ENCODE data around the gene GABPB2.

The GABPB2 gene

DNA sequence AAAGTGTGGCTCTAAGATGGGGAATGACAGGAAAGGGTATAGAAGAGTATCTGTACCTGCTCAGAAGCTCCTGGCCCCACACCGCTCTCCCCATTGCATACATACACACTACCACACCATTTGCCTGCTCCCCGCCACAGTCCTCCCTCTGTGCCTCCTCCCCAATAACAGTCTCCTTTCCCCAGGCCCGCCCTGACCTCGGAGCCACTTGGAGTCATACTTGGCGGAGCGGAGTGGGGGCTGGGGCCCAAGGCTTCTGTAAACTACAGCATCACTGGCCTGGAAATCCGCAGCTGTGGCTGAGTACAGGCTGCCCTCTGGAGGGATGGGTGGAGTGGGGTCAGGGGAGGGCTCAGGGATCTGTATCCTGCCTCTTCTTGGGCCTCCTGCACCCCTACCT is 67.2 kb downstream of the GABPB2 start:
- Histone ChIP-seq H3K9me3 (ENCODE audit: control insufficient read depth, insufficient read depth, low read depth, low read length) (no peaks in the 10 kb centered on the region), H3K4me1 (ENCODE audit: control insufficient read depth, insufficient read depth, low read length) (no peaks in the 10 kb centered on the region), H3K27ac (ENCODE audit: extremely low read depth, low read depth, low read length) (no peak overlapping the region), H3K4me3 (ENCODE audit: low read depth, low read length) (no peak overlapping the region), H3K36me3 (ENCODE audit: control insufficient read depth in 2 of 2, insufficient read depth in 1 of 2, low read length in 2 of 2) (peaks cover 0 to 70% of the 10 kb centered on the region in 2 experiments; a peak in 1 of 3 replicates)
- CTCF ChIA-PET: interaction anchor here (0.6 kb wide), 2 partner anchors 38 to 418 kb away, joined by 3 to 6 read pairs; no protein-coding TSS in a partner anchor
- no peak for TF ChIP-seq ZSCAN16 (tag by site-specific recombination; IDR thresholded peaks at IDR 0.05)
- TF ChIP-seq, protein P1, sequence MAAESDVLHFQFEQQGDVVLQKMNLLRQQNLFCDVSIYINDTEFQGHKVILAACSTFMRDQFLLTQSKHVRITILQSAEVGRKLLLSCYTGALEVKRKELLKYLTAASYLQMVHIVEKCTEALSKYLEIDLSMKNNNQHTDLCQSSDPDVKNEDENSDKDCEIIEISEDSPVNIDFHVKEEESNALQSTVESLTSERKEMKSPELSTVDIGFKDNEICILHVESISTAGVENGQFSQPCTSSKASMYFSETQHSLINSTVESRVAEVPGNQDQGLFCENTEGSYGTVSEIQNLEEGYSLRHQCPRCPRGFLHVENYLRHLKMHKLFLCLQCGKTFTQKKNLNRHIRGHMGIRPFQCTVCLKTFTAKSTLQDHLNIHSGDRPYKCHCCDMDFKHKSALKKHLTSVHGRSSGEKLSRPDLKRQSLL (tag by site-specific recombination; IDR thresholded peaks at IDR 0.05): no peak
- no peak for TF ChIP-seq KLF10 (tag by site-specific recombination; IDR thresholded peaks at IDR 0.05)
- TF ChIP-seq HOXA7 (CRISPR knock-in tag; IDR thresholded peaks at IDR 0.05; ENCODE audit: borderline replicate concordance): no peak
- POLR2A ChIA-PET: no interaction called here

DNA sequence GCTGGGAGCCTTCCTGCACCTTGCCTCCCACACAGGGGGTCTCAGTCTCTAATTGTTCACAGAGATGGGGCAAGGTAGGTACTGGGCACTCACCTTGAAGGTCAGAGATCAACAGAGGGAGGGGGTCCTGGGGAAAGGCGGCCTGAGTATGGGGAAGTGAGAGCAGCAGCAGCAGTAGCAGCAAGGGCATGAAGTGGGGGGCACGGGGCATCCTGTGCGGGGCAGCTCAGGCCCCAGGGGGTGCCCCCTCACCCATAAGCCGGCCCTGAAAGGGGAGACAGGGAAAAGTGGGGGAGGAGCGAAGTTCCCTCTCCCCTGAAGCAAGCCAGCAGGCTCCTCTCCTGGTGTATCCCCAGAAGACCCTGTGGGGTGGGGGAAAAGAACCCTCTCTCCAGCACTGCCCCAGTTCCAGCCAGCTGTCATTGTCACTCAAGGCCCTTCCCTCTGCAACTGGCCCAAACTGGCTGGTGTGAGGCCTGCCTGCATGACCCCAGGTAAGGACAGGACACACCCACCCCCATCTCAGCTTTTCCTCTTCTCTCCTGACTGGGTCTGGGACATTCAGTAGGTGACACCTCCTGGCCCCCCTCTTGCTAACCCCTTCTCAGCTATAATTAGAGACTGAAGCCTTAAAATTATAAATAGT is 72.0 kb downstream of the GABPB2 start:
- no peak overlapping the region for H3K27ac ChIP-seq (ENCODE audit: extremely low read depth, low read depth, low read length)
- H3K9me3 ChIP-seq (ENCODE audit: control insufficient read depth, insufficient read depth, low read depth, low read length): no peaks in the 10 kb centered on the region
- H3K36me3 ChIP-seq (ENCODE audit: control insufficient read depth in 2 of 2, insufficient read depth in 1 of 2, low read length in 2 of 2): peaks cover 0 to 30% of the 10 kb centered on the region in 2 experiments; a peak in 1 of 3 replicates
- no peak overlapping the region for H3K4me3 ChIP-seq (ENCODE audit: low read depth, low read length)
- peaks cover 3% of the 10 kb centered on the region; the same call in 1 of the 2 replicates for H3K4me1 ChIP-seq (ENCODE audit: control insufficient read depth, insufficient read depth, low read length)
- TF ChIP-seq, protein P2, sequence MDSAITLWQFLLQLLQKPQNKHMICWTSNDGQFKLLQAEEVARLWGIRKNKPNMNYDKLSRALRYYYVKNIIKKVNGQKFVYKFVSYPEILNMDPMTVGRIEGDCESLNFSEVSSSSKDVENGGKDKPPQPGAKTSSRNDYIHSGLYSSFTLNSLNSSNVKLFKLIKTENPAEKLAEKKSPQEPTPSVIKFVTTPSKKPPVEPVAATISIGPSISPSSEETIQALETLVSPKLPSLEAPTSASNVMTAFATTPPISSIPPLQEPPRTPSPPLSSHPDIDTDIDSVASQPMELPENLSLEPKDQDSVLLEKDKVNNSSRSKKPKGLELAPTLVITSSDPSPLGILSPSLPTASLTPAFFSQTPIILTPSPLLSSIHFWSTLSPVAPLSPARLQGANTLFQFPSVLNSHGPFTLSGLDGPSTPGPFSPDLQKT (IDR thresholded peaks at IDR 0.05; ENCODE audit: borderline replicate concordance, low read depth, low read length): no peak
- peak; percentile 15; the same call in 1 of the 2 replicates for TF ChIP-seq GLIS1 (tag by site-specific recombination; IDR thresholded peaks at IDR 0.05)
- TF ChIP-seq, protein P3, sequence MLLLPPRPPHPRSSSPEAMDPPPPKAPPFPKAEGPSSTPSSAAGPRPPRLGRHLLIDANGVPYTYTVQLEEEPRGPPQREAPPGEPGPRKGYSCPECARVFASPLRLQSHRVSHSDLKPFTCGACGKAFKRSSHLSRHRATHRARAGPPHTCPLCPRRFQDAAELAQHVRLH (tag by site-specific recombination; IDR thresholded peaks at IDR 0.05): no peak
- TF ChIP-seq KLF9 (tag by site-specific recombination; IDR thresholded peaks at IDR 0.05; ENCODE audit: low read depth): peak; percentile 43; the same call in 1 of the 2 replicates
- TF ChIP-seq ZNF501 (tag by site-specific recombination; IDR thresholded peaks at IDR 0.05): no peak
- TF ChIP-seq, protein P4, sequence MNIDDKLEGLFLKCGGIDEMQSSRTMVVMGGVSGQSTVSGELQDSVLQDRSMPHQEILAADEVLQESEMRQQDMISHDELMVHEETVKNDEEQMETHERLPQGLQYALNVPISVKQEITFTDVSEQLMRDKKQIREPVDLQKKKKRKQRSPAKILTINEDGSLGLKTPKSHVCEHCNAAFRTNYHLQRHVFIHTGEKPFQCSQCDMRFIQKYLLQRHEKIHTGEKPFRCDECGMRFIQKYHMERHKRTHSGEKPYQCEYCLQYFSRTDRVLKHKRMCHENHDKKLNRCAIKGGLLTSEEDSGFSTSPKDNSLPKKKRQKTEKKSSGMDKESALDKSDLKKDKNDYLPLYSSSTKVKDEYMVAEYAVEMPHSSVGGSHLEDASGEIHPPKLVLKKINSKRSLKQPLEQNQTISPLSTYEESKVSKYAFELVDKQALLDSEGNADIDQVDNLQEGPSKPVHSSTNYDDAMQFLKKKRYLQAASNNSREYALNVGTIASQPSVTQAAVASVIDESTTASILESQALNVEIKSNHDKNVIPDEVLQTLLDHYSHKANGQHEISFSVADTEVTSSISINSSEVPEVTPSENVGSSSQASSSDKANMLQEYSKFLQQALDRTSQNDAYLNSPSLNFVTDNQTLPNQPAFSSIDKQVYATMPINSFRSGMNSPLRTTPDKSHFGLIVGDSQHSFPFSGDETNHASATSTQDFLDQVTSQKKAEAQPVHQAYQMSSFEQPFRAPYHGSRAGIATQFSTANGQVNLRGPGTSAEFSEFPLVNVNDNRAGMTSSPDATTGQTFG (tag by site-specific recombination; IDR thresholded peaks at IDR 0.05; ENCODE audit: borderline replicate concordance): no peak
- TF ChIP-seq PRDM1 (tag by site-specific recombination; IDR thresholded peaks at IDR 0.05): no peak
- TF ChIP-seq GLIS2 (tag by site-specific recombination; IDR thresholded peaks at IDR 0.05): peak; percentile 32
- ChIA-PET POLR2A (interaction anchor here (0.7 kb wide), 1 partner anchor 22 kb away, joined by 3 read pairs; no protein-coding TSS in a partner anchor), CTCF (interaction anchor here (2.0 kb wide), 1 partner anchor 43 kb away, joined by 9 read pairs; no protein-coding TSS in a partner anchor)

DNA sequence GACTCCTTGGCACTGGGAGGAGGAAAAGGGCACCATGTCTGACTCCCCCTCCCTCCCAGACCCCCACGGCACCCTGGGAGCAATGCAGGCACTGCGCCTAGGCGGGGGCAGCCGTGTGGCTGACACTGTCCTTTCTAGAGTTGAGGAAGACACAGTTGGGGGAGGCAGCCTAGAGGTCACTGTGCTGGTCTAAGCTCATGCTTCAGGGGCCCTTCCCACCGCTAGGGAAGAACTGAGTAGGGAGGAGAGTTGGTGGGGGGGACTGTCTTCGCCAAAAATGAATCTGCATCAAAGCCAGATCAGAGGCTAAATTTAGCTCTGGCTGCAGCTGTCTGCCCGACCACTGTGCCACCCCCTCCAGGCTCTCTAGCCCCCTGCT is 72.5 kb downstream of the GABPB2 start:
- Histone ChIP-seq H3K4me1 (ENCODE audit: control insufficient read depth, insufficient read depth, low read length) (peaks cover 3% of the 10 kb centered on the region; the same call in 1 of the 2 replicates), H3K27ac (ENCODE audit: extremely low read depth, low read depth, low read length) (no peak overlapping the region), H3K9me3 (ENCODE audit: control insufficient read depth, insufficient read depth, low read depth, low read length) (no peaks in the 10 kb centered on the region), H3K36me3 (ENCODE audit: control insufficient read depth in 2 of 2, insufficient read depth in 1 of 2, low read length in 2 of 2) (peaks cover 0 to 25% of the 10 kb centered on the region in 2 experiments; a peak in 1 of 3 replicates), H3K4me3 (ENCODE audit: low read depth, low read length) (no peak overlapping the region)
- ChIA-PET POLR2A (no interaction called here), CTCF (interaction anchor here (1.7 to 2.0 kb wide), 2 partner anchors 12 to 43 kb away, joined by 4 to 9 read pairs; no protein-coding TSS in a partner anchor)
- TF ChIP-seq, protein P5, sequence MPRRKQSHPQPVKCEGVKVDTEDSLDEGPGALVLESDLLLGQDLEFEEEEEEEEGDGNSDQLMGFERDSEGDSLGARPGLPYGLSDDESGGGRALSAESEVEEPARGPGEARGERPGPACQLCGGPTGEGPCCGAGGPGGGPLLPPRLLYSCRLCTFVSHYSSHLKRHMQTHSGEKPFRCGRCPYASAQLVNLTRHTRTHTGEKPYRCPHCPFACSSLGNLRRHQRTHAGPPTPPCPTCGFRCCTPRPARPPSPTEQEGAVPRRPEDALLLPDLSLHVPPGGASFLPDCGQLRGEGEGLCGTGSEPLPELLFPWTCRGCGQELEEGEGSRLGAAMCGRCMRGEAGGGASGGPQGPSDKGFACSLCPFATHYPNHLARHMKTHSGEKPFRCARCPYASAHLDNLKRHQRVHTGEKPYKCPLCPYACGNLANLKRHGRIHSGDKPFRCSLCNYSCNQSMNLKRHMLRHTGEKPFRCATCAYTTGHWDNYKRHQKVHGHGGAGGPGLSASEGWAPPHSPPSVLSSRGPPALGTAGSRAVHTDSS (tag by site-specific recombination; IDR thresholded peaks at IDR 0.05): no peak
- no peak for TF ChIP-seq HOXC10 (CRISPR knock-in tag; IDR thresholded peaks at IDR 0.05)
- no peak for TF ChIP-seq ZNF776 (tag by site-specific recombination; IDR thresholded peaks at IDR 0.05; ENCODE audit: borderline replicate concordance)
- TF ChIP-seq ZNF549 (tag by site-specific recombination; IDR thresholded peaks at IDR 0.05): no peak
- TF ChIP-seq ZNF560 (tag by site-specific recombination; IDR thresholded peaks at IDR 0.05; ENCODE audit: borderline replicate concordance): no peak
- TF ChIP-seq REPIN1 (tag by site-specific recombination; IDR thresholded peaks at IDR 0.05; ENCODE audit: low read depth): no peak
- TF ChIP-seq ZNF548 (tag by site-specific recombination; IDR thresholded peaks at IDR 0.05): no peak
- TF ChIP-seq, protein P6, sequence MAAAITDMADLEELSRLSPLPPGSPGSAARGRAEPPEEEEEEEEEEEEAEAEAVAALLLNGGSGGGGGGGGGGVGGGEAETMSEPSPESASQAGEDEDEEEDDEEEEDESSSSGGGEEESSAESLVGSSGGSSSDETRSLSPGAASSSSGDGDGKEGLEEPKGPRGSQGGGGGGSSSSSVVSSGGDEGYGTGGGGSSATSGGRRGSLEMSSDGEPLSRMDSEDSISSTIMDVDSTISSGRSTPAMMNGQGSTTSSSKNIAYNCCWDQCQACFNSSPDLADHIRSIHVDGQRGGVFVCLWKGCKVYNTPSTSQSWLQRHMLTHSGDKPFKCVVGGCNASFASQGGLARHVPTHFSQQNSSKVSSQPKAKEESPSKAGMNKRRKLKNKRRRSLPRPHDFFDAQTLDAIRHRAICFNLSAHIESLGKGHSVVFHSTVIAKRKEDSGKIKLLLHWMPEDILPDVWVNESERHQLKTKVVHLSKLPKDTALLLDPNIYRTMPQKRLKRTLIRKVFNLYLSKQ (tag by site-specific recombination; IDR thresholded peaks at IDR 0.05; ENCODE audit: borderline replicate concordance): no peak
- no peak for TF ChIP-seq TCF7L2 (IDR thresholded peaks at IDR 0.05; ENCODE audit: borderline replicate concordance, low read depth, low read length)
- no peak for TF ChIP-seq ZNF837 (tag by site-specific recombination; IDR thresholded peaks at IDR 0.05)
- no peak for TF ChIP-seq WT1 (tag by site-specific recombination; IDR thresholded peaks at IDR 0.05)

Data from HEK293 (cell line).